ENCODE measurements around the gene ESRRG.

Gene ESRRG

DNA sequence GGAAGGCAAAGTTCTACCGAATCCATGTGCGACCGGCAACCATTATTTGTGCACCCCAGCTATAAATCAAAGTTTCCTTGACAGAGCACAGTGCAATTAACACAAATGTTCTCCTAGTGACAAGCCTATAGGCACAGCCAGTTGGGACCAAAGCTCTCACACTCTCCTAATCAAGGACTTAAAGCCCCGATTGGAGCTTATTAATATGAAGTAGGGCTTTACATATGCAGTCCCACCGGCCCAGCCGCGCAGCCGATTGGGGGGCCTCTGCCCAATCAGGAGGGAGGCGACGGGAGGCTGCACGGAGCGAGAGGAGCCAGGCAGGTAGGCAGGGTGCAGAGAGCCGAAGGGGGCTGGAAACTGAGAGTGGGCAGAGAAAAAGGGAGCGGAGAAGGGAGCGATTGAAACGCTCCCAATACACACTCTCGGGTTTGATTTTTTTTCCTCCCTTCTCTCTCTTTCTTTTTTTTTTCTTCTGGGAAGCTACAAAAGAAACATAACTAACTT is at the start of gene ESRRG:
Gene ESRRG (minus strand): TSS at position 156 of the 507 bp plus-strand sequence. CDS start 130 bp downstream, at position 26.
- peak; percentile 95 for DNase-seq (ENCODE audit: low spot score)

DNA sequence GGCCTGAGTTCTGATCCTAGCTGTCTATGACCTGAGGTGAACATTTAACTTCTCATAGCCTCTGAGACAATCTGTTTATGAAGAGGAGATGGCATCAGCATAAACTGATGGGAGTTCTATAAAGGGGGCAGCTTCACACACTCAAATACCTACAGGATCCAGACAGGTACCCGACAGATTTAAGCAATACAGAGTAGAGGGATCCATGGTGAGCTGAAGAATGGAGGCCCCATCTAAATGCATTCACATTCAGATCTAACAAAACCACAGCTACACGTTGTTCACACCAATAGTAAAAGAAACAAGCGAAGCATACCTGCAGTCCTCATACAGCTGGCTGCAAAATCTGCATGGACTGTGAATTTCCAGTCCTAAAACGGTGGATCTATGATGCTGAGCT is 48.7 kb upstream of the ESRRG start:
- DNase-seq (ENCODE audit: low spot score), result no peak

DNA sequence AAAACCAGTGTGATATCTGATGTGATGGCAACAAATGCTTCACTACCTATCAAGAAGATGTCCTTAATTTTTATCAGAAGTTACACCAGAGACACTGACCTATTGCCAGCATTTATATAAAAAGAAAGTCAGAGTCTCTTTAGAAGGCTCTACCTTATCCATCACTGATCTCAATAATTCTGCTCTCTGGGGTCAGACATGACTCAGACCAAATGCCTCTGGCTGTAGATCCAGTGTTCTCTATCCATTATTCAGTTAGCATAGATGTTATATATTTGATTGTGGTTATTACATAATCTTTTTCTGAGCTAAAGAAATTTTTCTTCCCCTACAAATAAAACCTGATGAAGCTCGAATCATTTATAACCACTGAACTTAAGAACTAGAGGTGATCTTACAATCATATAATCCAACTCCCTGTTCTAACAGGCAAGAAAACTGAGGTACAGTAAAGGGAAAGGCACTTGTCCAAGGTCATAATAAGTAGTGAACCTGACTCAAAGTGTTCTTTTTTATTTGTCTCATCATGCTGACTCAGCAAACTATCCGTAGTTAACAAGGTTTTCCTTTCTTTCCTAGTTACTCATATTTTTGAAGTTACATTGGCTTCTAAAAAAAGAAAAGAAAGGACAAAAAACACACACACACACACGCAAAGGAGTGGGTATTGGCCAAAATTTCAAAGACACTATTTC is 43.6 kb upstream of the ESRRG start:
- DNase-seq (ENCODE audit: low spot score), result no peak

DNA sequence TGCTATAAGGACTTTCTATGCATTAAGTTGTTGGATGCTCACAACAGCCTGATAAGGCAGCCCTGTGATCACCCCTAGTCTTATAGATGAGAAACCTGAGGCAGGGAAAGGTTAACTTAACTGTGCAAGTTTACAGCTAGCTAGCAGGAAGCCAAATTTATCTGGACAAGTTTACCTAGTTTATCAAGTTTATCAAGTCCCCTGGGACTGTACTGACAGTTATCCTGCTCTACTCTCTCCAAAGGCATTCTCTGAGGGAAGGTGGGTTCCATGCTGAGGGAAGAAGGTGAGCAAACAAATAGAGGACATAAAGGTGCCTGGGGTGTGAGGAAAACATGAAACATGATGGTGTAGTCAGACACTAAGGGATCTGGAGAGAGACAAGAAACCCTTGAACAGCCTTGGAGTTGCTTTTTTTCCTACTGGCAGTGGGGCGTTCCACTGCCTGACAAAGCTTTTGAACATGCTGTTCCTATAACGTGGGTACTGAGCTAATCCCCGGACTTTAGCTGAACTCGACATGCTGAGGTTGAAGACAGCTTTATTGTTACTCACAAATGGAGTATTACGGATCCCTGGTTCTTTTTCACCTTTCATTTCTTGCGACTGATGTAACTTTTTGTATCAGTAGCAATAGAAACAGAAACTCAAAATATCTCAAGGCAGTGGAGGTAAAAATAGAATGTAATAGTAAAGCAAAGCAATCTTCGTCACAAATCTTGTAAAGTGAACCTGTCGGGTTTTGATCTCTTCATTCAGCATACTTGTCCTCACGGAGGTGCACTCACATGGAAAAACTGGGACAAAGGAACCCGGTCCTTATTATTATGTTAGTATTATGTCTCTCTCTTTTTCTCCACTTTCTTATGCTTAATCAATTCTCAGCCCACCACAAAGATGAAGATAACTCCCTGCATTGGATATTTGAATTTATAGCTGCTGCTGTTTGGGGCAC is 42.4 kb upstream of the ESRRG start:
- DNase-seq (ENCODE audit: low spot score), result no peak

DNA sequence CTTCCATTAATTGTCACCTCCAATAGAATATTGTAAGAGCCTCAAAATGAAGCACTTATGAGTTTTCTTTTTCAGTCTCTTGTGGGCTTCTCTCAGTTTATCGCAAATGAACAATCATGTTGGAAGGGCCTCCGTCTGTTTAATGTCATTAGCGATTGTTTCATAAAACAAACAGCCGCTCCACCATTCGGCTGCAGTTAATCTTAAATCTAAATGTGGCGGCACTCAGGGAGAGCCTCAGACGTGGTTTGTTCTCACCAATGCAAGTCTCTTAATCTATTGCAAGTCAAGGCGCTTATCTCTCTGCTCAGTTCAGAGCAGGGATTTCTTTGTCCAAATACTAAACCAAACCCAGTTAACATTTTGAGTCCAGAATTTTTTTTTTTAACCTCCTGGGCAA is 34.9 kb upstream of the ESRRG start:
- no peak for DNase-seq (ENCODE audit: low spot score)

DNA sequence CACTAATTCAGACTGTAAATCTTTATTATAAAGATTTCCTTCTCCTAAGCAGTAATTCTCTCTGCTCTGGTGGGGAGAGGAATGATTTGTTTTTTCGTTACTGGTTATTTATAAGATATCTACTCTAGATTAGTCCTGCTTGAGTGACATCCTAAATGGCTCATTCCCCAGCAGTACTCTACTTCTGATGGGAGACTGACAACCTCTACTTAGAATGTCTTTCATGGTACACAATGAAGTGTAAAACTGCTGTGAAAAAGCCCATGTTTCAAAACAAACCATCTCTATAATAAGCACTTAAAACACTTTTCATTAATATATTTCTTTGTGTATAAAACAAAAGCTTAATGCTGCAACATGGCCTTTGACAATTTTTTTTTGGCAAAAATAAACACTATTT is 33.9 kb upstream of the ESRRG start:
- no peak for DNase-seq (ENCODE audit: low spot score)

DNA sequence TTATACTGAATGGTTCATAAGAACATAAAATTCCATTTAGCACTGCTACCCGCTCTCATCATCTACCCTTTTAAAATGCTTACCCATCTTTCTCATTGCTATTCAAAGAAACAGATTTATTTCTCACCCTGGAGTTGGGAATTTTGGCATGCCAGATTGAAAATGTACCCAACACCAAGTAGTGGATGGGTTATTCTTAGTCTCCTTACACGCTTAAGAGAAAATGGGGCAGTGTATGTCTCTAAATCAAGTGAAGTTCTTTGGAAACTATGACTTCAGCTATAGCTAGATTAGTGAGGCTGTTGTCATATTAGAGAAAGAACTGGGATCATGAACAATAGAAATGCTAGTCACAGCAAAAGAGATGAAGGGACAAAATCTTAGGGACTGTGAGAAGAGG is 27.7 kb upstream of the ESRRG start:
- no peak for DNase-seq (ENCODE audit: low spot score)

DNA sequence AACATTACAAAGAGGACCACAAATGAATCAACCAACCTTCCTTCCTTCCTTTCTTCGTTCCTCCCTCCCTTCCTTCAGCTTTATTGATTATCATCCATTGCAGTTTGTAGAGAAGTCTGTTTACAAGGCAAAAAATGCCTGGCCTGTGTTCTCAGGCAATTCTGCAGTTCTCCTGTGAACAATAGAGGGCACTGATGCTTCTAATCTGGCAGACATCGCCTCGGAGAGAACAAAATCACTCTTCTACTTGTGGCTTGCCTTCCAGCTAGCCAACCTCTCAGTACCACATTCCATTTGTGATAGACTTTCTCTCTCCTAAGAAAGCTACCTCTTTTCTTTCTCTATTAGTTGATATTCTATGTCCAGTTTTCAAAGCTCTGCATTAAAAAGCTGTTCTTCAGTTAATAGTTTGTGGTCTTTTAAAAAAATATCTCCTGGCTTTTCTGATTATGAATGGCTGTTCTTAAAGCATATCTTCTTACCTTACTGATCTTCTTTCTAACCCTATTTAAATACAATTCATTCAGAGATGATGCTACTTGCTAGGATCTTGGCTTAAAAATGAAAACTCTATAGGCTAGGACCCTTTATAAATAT is 26.9 kb upstream of the ESRRG start:
- DNase-seq (ENCODE audit: low spot score), result peak; percentile 75

DNA sequence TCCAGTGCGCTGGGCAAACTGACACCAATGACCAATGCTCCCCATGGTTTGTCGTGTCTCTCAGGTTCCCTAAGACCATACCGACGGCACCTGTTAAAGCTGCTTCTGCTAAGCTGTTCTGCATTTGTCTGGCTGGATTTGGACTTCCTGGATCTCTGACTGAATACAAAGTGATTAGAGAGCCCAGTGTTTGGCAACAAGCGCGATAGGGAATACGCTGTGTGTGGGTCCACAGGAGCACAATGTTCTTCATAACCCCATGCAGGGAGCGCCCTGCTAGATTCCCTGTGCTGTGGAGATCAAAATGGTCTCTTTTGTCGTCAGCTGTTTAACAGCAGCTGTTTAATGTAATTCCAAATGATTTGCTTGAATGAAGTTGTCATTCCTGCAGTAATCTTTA is 26.0 kb upstream of the ESRRG start:
- DNase-seq (ENCODE audit: low spot score), result no peak

DNA sequence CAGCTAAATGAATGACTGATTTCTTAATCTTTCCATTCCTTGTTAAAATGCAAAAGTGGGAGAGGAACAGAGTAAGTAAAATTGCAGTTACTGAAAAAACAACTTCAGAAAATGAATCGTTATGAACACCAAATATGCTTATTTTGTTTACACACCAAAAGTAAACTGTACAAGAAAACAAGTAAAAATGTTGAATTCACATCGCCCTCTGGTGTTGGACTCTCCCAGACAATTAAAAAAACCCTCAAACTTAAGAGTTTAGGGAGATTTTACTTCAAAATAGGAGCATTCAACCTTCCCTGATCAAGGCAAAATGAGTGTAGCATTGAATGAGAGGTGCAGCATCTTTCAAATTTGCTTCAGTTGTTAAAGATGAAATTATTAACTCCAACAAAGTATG is 19.4 kb upstream of the ESRRG start:
- no peak for DNase-seq (ENCODE audit: low spot score)

DNA sequence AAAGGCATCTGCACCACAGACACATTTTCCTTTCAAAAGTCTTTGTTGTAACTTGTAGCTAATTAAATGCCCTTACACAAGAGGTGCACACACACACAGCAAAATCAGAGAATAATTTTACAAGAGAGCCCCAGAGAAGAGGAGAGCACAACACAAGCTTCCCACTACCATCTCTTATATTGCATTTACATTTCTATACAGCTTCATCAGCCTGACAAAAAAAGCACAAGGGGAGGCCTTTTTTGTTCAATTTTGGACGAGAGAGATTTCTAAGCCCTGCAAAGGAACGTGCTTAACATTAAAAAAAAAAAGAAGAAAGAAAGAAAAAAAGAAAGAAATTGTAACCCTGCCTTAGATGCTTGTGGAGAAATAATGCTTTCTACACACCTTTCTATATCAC is 17.1 kb upstream of the ESRRG start:
- DNase-seq (ENCODE audit: low spot score), result no peak

DNA sequence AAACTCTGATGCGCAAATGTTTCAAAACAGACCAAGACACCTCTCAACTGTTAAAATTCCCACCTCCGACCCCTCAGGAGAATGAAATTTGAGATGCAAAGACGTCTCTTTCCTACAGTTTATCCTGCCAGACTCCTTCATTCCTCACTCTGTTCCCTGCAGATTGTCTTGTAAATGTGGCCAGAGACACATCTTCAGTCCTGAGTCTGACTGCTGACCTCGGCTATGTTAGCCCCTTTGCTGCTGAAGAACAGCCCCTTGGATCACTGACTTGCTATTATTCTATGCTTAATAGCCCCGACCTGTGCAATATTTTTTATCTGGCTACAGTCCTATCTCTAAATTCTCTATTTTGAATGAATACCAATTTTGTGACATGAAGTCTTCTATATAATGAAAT is 16.6 kb upstream of the ESRRG start:
- DNase-seq (ENCODE audit: low spot score), result no peak

DNA sequence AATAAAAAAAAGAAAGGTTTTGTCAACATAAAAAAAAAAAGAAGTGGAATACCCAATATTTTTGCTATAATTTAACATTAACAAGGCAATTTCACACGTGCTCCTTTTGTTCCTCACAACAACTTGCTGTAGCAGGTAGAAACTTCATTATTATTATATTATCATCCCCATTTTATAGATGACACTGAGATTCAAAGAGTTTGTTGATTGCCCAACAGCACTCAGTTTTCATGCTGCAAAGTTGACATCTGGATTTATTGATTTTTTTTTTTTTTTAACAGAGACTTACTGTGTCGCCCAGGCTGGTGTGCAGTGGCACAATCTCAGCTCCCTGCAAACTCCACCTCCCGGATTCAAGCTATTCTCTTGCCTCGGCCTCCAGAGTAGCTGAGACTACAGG is 8.9 kb upstream of the ESRRG start:
- DNase-seq (ENCODE audit: low spot score), result no peak

DNA sequence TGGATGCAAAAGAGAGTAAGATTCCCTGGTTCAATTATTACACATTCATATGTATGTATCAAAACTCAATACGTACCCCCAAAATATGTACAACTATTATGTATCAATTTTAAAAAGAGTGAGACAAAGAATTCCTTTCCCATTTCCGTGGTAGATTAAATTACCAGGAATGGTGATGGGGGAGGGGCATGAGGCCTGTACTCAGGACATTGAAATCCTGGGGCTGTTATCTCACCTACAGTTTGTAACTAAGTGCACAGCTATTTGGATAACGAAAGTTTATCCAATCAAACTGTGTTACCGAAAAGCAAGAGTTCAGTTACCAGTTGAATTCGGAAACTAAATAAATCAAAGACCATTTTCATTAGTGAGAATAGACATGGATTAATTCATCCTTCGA is 8.3 kb upstream of the ESRRG start:
- no peak for DNase-seq (ENCODE audit: low spot score)

DNA sequence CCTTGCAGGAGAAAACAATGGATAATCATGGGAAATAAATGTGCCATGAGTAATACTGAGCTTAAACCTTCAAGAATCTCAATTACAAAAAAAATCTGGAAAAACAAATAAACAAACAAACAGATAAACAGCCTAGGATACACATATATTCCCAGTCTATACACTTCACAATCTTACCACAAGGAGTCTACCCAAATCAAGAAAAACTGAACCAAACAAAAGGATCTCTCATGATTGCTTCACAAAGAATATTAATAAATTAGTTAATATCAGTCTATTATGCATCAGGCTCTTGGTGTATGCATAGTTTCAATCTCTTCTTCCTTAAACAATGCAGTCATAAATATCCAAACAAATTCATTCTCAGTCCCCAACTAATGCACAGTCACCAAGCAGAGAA is 3.2 kb upstream of the ESRRG start:
- no peak for DNase-seq (ENCODE audit: low spot score)

DNA sequence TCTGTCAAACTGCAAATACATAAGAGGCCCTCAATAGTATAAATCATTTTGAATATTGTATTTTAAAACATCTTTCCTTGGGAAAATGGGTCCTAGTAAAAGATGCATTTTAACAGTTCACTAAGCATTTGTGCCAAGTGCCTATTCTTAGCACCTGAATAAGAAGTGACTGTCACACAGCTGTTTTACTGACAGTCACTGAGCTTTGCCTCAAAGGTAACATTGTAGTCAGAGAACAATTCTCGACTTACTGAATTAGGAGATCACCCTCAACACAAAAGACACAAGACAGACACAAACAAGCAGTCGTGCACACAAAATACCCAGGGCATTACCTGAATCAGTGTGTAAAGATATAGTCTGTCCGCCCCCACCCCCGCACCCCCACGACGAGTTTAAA is 408 bp downstream of the ESRRG start:
- DNase-seq (ENCODE audit: low spot score), result no peak

DNA sequence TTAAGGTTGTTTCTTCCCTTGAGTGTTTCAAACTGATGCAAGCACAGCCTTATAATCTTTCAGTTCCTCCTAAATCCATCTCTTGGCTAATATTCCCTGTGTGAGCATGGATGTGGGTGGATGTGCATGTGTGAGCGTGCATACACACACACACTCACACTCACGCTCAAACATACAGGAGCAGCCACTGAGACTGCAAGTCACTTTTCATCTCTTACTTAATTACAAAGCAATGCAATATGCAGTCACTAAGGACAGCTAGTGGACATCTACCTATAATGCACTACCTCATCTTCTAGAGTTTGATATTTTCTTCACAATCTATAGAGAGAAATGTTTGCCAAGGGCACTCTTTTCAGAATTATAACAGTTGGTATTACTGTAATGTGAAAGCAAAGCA is 1.4 kb downstream of the ESRRG start:
- DNase-seq (ENCODE audit: low spot score), result no peak

DNA sequence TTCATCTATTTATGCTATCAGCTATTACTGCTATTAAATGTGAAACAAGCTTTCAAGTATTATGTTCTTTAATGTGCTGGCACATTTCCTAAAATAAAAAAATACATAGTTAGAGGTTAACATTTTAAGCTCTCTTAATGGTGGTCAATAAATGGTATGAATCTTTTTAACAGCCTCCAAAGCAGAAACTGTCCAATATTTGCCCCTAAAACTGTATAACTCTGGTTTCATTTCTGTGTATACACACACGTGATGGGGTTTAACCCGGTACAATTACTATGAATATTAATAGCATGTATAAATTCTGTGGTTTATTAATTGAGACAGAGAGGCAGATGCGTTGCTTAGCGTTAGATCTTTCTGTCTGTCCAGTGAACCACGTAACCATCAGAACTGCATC is 2.2 kb downstream of the ESRRG start:
- DNase-seq (ENCODE audit: low spot score), result no peak

DNA sequence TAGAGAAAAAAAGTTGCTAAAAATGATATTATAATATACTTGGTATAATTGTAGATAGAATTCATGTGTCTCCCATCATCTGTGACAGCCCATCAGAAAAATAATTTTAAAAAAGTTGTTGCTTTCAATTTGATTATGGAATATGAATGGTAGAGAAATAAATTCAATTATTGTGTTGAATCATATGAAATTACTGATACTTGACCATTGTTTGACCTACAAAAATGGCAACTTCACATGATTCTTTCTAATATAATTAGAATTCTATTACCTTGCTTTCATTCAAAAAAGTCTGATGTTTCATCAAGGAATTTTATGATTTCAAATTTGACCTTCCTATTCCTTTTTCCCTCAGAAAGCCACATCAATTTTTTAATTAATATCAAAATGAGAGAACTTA is 11.5 kb downstream of the ESRRG start:
- no peak for DNase-seq (ENCODE audit: low spot score)

DNA sequence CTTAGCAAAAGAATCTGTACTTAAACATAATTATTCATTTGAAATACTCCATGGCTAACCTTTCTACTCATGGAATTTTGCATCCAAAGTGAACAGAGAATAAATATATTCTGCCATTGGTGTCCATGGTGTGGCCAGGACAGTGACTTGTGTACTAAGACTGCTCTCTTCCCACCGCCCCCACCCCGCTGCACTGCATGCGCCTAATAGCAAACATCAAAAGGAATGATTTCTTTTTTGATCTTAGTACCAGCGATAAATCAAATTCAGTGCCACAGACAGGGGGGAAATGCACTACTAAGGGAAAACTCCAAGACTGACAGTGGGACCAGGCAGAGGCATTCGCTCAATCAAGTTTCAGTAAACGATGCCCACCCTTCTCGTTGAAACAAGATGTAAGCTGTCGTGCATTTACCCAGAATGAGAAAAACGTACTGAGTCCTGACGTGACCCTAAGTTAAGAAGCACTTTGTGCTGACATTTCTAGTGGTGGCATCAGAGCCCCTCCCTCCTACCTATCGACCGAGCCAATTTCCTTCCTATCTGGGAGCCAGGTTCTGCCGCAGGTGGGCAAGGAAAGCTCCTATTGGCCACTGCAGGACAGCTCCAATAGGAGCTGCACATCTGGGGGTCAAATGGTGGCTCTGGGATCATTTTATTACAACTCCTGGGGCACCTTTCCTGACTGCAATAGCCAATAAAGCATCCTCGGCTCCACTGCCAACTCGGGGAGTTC is 12.5 kb downstream of the ESRRG start:
- no peak for DNase-seq (ENCODE audit: low spot score)

DNA sequence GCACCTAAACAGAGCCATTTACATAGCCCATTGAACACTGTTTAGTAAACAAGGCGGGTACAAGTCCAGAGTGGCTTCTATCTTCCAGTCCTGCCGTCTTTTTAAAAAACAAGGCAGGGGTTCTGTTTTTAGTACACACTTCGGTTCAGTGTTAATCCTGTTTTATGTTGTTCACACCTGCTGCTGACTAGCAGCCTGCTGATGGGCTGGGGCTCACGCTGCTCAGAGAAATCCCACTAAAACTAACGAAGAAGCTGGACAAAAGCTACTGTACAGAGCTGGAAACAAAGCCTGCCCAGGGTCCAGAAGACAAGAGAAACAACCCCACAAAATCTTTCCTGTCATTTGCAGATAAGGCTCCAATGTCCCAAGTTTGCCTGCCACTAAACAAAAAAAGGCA is 13.2 kb downstream of the ESRRG start:
- DNase-seq (ENCODE audit: low spot score), result no peak

DNA sequence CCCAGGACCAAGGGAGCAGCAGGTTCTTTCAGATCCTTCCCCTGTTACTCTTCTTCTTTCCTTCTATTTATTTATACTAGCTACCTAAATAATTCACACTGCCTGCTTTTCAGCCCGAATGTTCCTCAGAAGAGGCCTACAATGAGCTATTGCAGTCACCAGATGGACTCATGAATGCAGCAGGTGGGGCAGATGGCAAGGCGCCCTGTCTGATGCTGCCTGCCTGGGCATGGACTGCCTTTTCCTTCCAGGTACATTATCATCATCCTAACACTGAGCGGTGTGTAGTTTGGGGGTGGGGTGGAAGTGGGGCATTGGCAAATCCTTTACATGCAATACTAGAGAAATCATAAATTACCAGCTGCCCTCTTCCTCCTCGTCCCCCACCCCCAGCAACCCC is 17.6 kb downstream of the ESRRG start:
- DNase-seq (ENCODE audit: low spot score), result peak; percentile 71
